GM18519 (cell line): ENCODE measurements around the gene SPATA13.
"Not testable (repeated sequence)": the region's sequence is repeated elsewhere in the genome, so short reads cannot be mapped to it uniquely, and the experiment has no call there.

ENCODE experiments used
- ATAC-seq: cut with Tn5 transposase; IDR thresholded peaks from one replicate; pipeline ENCODE4 v1.9.1; 2021; ENCODE audit warnings: mild to moderate bottlenecking, moderate library complexity; ENCODE audit not compliant: unreplicated experiment, low FRiP score

SPATA13 gene

GRCh38 chr13:24341439-24341838 is 180.9 kb downstream of the SPATA13 start:
- no peak for ATAC-seq

GRCh38 chr13:24348385-24348784 is 187.9 kb downstream of the SPATA13 start:
- ATAC-seq = no peak

DNA sequence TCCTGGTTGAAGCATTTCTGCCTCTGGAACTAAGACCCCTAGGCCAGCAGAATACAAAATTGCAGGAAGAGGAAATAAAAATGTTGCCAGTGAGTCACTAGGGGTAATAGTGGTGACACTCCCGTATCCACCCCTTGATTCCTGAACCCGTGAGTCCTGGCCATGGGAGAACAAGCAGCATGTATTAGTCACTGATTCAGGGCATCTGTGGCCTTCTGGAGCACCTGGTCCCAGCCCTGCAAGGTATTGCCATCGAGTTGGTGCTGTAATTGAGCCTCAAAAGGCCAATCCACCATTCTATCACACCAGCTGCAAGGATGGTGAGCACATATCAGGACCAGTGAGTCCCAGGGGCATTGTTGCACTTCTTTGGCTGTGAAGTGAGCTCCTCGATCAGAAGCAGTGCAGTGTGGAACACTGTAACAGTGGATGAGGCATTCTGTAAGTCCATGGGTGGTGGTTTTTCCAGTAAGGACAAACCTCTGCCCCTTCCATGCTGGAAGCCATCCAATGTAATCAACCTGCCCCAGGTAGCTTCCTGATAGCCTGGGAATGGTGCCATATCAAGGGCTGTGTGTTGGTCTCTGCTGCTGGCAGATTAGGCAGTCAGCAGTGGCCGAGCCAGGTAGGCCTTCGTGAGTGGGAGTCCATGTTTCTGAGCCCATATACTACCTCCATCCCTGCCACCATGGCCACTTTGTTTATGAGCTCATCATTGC is 188.4 kb downstream of the SPATA13 start:
- no peak for ATAC-seq

- not testable (repeated sequence) for ATAC-seq
These were observed 189.5 kb downstream of the SPATA13 start for GRCh38 chr13:24349778-24350664.

DNA sequence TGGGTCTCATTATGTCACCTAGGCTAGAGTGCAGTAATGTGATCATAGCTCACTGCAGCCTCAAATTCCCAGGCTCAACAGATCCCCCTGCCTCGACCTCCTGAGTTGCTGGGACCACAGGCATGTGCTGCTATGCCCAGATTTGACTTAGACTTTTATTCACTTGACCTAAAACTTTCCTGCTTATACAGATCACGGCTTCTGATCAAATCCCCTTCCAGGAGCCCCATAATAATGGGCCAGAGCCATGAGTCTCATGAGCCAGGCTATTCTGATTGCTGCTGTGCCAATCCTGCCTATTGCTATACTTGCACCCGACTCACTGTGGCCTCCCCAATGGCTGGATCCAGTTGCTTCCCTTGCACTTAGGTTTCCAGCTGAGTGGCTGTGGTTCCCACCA is 190.9 kb downstream of the SPATA13 start:
- ATAC-seq = no peak

DNA sequence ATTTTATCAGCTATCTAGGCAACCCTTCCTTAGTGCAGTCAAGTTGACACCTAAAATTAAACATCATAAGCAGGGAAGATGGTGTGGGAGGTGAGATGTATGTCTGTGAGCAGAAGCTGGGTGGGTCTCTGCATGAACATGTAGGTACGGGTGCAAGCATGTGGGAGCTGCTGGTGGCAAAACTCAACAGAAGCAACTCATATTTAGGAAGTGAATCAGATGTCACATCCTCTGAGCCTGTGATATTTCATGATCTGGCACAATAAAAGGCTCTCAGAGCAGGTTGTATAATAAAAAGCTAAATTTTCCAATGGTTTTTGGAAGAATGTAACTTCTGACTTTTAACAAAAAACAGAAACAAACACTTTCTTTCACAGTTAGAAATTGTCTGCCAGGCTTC is 193.2 kb downstream of the SPATA13 start:
- ATAC-seq = no peak

DNA sequence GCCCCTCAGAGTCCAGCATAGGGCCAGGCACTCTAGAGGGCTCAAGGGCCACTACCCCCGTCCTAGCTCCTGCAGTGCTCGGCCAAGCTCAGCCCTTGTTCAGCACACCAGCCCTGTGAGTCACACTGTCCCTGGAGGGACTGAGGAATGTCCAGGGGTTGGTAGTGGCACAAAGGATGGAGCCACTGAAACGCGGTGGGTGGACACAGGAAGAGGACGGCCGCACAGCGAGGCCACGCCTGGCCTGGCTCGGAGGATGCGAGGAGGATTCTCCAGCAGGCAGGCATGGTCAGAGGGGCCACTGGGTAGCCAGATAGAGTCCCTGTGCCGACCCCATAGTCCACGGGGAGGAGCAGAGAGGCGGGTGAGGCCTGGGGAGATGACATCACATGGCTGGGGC is 194.6 kb downstream of the SPATA13 start:
- ATAC-seq = no peak

GRCh38 chr13:24356270-24356669 is 195.8 kb downstream of the SPATA13 start:
- ATAC-seq = no peak
